Gastroesophageal sphincter (tissue), 2 donors: ENCODE results near the gene GALNT17.

Experiments used
- POLR2A ChIP-seq, 2 donors: fragments of 450-650 bp; IDR thresholded peaks; one replicate each; pipeline ENCODE4 v1.6.1; 2017; ENCODE audit warnings: antibody characterized with exemption in 2 of 2, mild to moderate bottlenecking in 2 of 2, moderate library complexity in 1 of 2
- POLR2AphosphoS5 ChIP-seq: sonication (generic); formaldehyde crosslinking; IDR thresholded peaks from one replicate; pipeline ENCODE4 v1.6.1; 2017; ENCODE audit warnings: antibody characterized with exemption

GRCh38 chr7:71594736-71595135, 462.8 kb downstream of the GALNT17 start:
- TF ChIP-seq POLR2AphosphoS5, result no peak
- TF ChIP-seq POLR2A (IDR thresholded peaks at IDR 0.05), result no peak
